MCF 10A (cell line): ENCODE measurements around the gene YBX2. TPM values are rescaled to one million over a fixed set of nuclear protein-coding genes. Genes with fewer than 3 reads are reported as not detected.

ENCODE experiments used
- BruUV-seq: library from RNA; stranded (reverse); fragments of 400-500 nt; replicated peaks from 2 replicates; lab custom pipeline; 2021; lab: Mats Ljungman, UMichigan
- CTCF ChIA-PET: fragments of 300-600 bp; sonication (Branson Sonifier 250); formaldehyde crosslinking; extraction: SDS; loops from one replicate; lab custom pipeline; 2021; ENCODE audit warnings: antibody characterized with exemption, inconsistent platforms; lab: Yijun Ruan, JAX
- POLR2A ChIA-PET: fragments of 300-600, 350-650 bp; sonication (Branson Sonifier 250); formaldehyde crosslinking; extraction: SDS; loops from one replicate; lab custom pipeline; 2020; ENCODE audit warnings: antibody characterized with exemption, inconsistent platforms; lab: Yijun Ruan, JAX
- DNase-seq: peaks from one replicate; pipeline ENCODE4 v3.0.0-alpha.2; 2018; ENCODE audit not compliant: unreplicated experiment
- H3K27ac Mint-ChIP-seq: one replicate; pipeline ENCODE4 v1.8.0; 2022; ENCODE audit warnings: mild to moderate bottlenecking, low read depth, mixed read lengths; ENCODE audit not compliant: unreplicated experiment
- H3K27me3 Mint-ChIP-seq: one replicate; pipeline ENCODE4 v1.8.0; 2022; ENCODE audit warnings: mixed read lengths; ENCODE audit not compliant: insufficient read depth, unreplicated experiment
- H3K36me3 Mint-ChIP-seq: one replicate; pipeline ENCODE4 v1.8.0; 2022; ENCODE audit warnings: mild to moderate bottlenecking, moderate library complexity, mixed read lengths; ENCODE audit not compliant: insufficient read depth, unreplicated experiment
- H3K4me1 Mint-ChIP-seq: one replicate; pipeline ENCODE4 v1.8.0; 2022; ENCODE audit warnings: mixed read lengths; ENCODE audit not compliant: insufficient read depth, unreplicated experiment
- H3K4me3 Mint-ChIP-seq: one replicate; pipeline ENCODE4 v1.8.0; 2022; ENCODE audit warnings: mild to moderate bottlenecking, moderate library complexity, mixed read lengths; ENCODE audit not compliant: unreplicated experiment
- H3K9me3 Mint-ChIP-seq: one replicate; pipeline ENCODE4 v1.8.0; 2022; ENCODE audit warnings: mixed read lengths; ENCODE audit not compliant: unreplicated experiment
- CTCF ChIP-seq: fragments of 200-600 bp; IDR thresholded peaks from one replicate; pipeline ENCODE4 v1.8.0; 2022; ENCODE audit warnings: antibody characterized with exemption, mild to moderate bottlenecking; ENCODE audit not compliant: unreplicated experiment
- intact Hi-C: fragments of 100-400 bp; cut with micrococcal nuclease; formaldehyde crosslinking; loops from 2 replicates; pipeline ENCODE4 v1.14.1; 2022
- total RNA-seq: library from RNA; stranded (reverse); gene quantifications from 2 replicates; pipeline ENCODE4 v1.2.3, GENCODE V29; 2022

Gene YBX2
- total RNA-seq, 1 experiment from 2014 or later, result 0.40 TPM

- Mint-ChIP-seq H3K36me3 (peaks cover 64% of the 10 kb centered on the region), H3K4me3 (peak overlapping the region; percentile 92), H3K4me1 (peaks cover 25% of the 10 kb centered on the region), H3K27me3 (no peaks in the 10 kb centered on the region), H3K27ac (peak overlapping the region; percentile 99), H3K9me3 (no peaks in the 10 kb centered on the region)
- POLR2A ChIA-PET, result no interaction called here
- BruUV-seq, result no TSS peak
- CTCF ChIA-PET, result no interaction called here
- intact Hi-C loops, result no loop called here
- no peak for TF ChIP-seq CTCF
- DNase-seq, result no peak
These were observed 41.4 kb downstream of the YBX2 start for GRCh38 chr17:7253082-7253481.

GRCh38 chr17:7252176-7253043 lies 42.0 kb downstream of the YBX2 start, which contains the start of gene ELP5:
ELP5 (plus strand) TSS chr17:7252215; CDS start chr17:7252551, 336 bp downstream.
- Mint-ChIP-seq H3K4me1 (peaks cover 25% of the 10 kb centered on the region), H3K4me3 (peak within 1 kb of the TSS; percentile 92), H3K27ac (peak within 1 kb of the TSS; percentile 99), H3K27me3 (no peaks in the 10 kb centered on the region), H3K36me3 (peaks cover 64% of the 10 kb centered on the region), H3K9me3 (no peaks in the 10 kb centered on the region)
- DNase-seq, result peak; percentile 94
- ChIA-PET POLR2A (interaction anchor here (1.5 to 4.4 kb wide), 4 partner anchors 12 to 61 kb away, joined by 5 to 128 read pairs (median 12); partner anchors contain the start of genes DVL2, GABARAP and PHF23), CTCF (no interaction called here)
- no peak for TF ChIP-seq CTCF
- intact Hi-C loops, result no loop called here
- BruUV-seq, result no TSS peak

- Mint-ChIP-seq H3K4me1 (peaks cover 23% of the 10 kb centered on the region), H3K4me3 (peak within 1 kb of the TSS; percentile 92), H3K27me3 (no peaks in the 10 kb centered on the region), H3K36me3 (peaks cover 62% of the 10 kb centered on the region), H3K9me3 (no peaks in the 10 kb centered on the region), H3K27ac (peak within 1 kb of the TSS; percentile 99)
- peak; percentile 100 for DNase-seq
- ChIA-PET CTCF (no interaction called here), POLR2A (interaction anchor here (0.6 to 4.4 kb wide), 12 partner anchors 8 to 1825 kb away, joined by 3 to 128 read pairs (median 4); partner anchors contain the start of genes DVL2, GABARAP, PHF23 and SLC2A4)
- BruUV-seq, result no TSS peak
- TF ChIP-seq CTCF, result no peak
- intact Hi-C loops, result no loop called here
These were observed 42.7 kb downstream of the YBX2 start, which contains the start of gene CTDNEP1 for GRCh38 chr17:7251661-7252175. CTDNEP1 (minus strand) TSS chr17:7251734; CDS start chr17:7251296, 438 bp downstream.
